HL-60/S4 treated with phorbol 12-myristate 13-acetate at 8.2 ng/mL for 4 days and 3 days (cell line): ENCODE results near the gene PRKAG1.

Experiments
- in situ Hi-C: fragments of 300-500 bp; cut with MboI; formaldehyde crosslinking; loops from 2 replicates; pipeline ENCODE4 v1.15.0; 2022; ENCODE audit warnings: low sequenced_read_pairs

Gene PRKAG1

GRCh38 chr12:48988030-48988649 lies 30.4 kb downstream of the PRKAG1 start:
- in situ Hi-C loops: no loop called here

GRCh38 chr12:48986720-48987291 lies 31.8 kb downstream of the PRKAG1 start:
- in situ Hi-C loops: no loop called here

- in situ Hi-C loops: no loop called here
Measured at GRCh38 chr12:48985901-48986300, 32.7 kb downstream of the PRKAG1 start.

- in situ Hi-C loops: no loop called here
Measured at GRCh38 chr12:48985475-48985897, 33.1 kb downstream of the PRKAG1 start.

- in situ Hi-C loops: no loop called here
Measured at GRCh38 chr12:48982397-48983080, 36.0 kb downstream of the PRKAG1 start.

GRCh38 chr12:48981757-48982157 lies 36.8 kb downstream of the PRKAG1 start:
- in situ Hi-C loops: no loop called here

GRCh38 chr12:48980953-48981756 lies 37.4 kb downstream of the PRKAG1 start:
- in situ Hi-C loops: no loop called here

- in situ Hi-C loops: no loop called here
Measured at GRCh38 chr12:48980389-48980952, 38.1 kb downstream of the PRKAG1 start.

- in situ Hi-C loops: no loop called here
Measured at GRCh38 chr12:48979602-48980388, 38.8 kb downstream of the PRKAG1 start.

GRCh38 chr12:48978741-48979601 lies 39.6 kb downstream of the PRKAG1 start:
- in situ Hi-C loops: no loop called here

- in situ Hi-C loops: no loop called here
Measured at GRCh38 chr12:48978291-48978740, 40.3 kb downstream of the PRKAG1 start, which contains the start of gene WNT1. TSS of gene WNT1 (plus strand) at chr12:48978322. CDS start at chr12:48978651, 329 bp downstream.

- in situ Hi-C loops: no loop called here
Measured at GRCh38 chr12:48977290-48978281, 41.0 kb downstream of the PRKAG1 start.

GRCh38 chr12:48973941-48974673 lies 44.5 kb downstream of the PRKAG1 start:
- in situ Hi-C loops: no loop called here

- in situ Hi-C loops: no loop called here
Measured at GRCh38 chr12:48973531-48973930, 45.0 kb downstream of the PRKAG1 start.

- in situ Hi-C loops: no loop called here
Measured at GRCh38 chr12:48972952-48973483, 45.6 kb downstream of the PRKAG1 start.

GRCh38 chr12:48972213-48972951 lies 46.2 kb downstream of the PRKAG1 start:
- in situ Hi-C loops: no loop called here
